Motor neuron (in vitro differentiated cells): ENCODE measurements around the gene CAPN5. TPM values are rescaled to one million over a fixed set of nuclear protein-coding genes. Genes with fewer than 3 reads are reported as not detected.
A peak's percentile ranks its signal among the peaks of the same experiment; 100 is the strongest.

Experiments used
- ATAC-seq, 8 experiments: fragments of 200-7000 bp; cut with Tn5 transposase; replicated peaks in 6 of 8; 2 replicates each; pipeline ENCODE4 v1.8.0; 2021; ENCODE audit warnings: mild to moderate bottlenecking in 8 of 8, moderate library complexity in 8 of 8
- H3K27ac ChIP-seq, 2 donors: fragments of 250-450 bp; sonication (Bioruptor Pico); 2 replicates each; pipeline ENCODE4 v1.9.0; 2021; ENCODE audit warnings: antibody characterized with exemption in 2 of 2, mild to moderate bottlenecking in 2 of 2, moderate library complexity in 1 of 2
- H3K4me1 ChIP-seq, 2 donors: fragments of 250-450 bp; sonication (Bioruptor Pico); replicated peaks in 1 of 2; 2 replicates each; pipeline ENCODE4 v1.6.1; 2021; ENCODE audit warnings: antibody characterized with exemption in 2 of 2, mild to moderate bottlenecking in 2 of 2, moderate library complexity in 1 of 2
- H3K4me3 ChIP-seq, 5 donors: fragments of 250-450 bp; sonication (Bioruptor Pico); 2 replicates each; pipeline ENCODE4 v1.9.0; 2021; ENCODE audit warnings: antibody characterized with exemption in 5 of 5, mild to moderate bottlenecking in 5 of 5, moderate library complexity in 4 of 5
- WGBS, 10 experiments: fragments of 450-650 bp; shearing (Covaris generic); methylation state at CpG; one replicate each; pipeline ENCODE4 v1.0.0; 2022; 5-methylcytosine and 5-hydroxymethylcytosine counted together
- in situ Hi-C, 9 experiments: fragments of 400-800 bp; cut with MboI; loops; one replicate each; pipeline ENCODE4 v1.15.0; 2021; ENCODE audit warnings: low sequenced_read_pairs in 9 of 9, low pct_unique_long_range_greater_than_20kb in 2 of 9; ENCODE audit not compliant: unreplicated experiment in 9 of 9
- total RNA-seq, 8 experiments: library from RNA; unstranded; fragments of 300-600 nt; gene quantifications; 2 replicates each; pipeline versions ENCODE4 v1.2.3 to v1.2.4, GENCODE V29; 2022

CAPN5 gene
- total RNA-seq, 8 experiments from 2014 or later: 10.2 to 205 (median 28.5) TPM

GRCh38 chr11:77112641-77113381, 46.0 kb downstream of the CAPN5 start:
- in situ Hi-C loops: no loop called here
- no peak overlapping the region for H3K4me3 ChIP-seq
- H3K4me1 ChIP-seq: peaks cover 5 to 12% of the 10 kb centered on the region in 2 donors
- ATAC-seq: peak in 3 of 8 experiments; percentile 4 to 45 (median 25)
- H3K27ac ChIP-seq: no peak overlapping the region
- WGBS, 10 experiments: 90 to 100% (median 98%) methylated on average over 1 to 4 of the region's 20 CpGs; no CpG with 5 or more reads in 6 of the 10 experiments

GRCh38 chr11:77113382-77114088, 46.8 kb downstream of the CAPN5 start:
- in situ Hi-C loops: no loop called here
- WGBS, 10 experiments: 17 to 100% (median 53%) methylated on average over 1 to 3 of the region's 8 CpGs; no CpG with 5 or more reads in 3 of the 10 experiments

GRCh38 chr11:77114089-77114463, 47.3 kb downstream of the CAPN5 start:
- Histone ChIP-seq H3K27ac (no peak overlapping the region), H3K4me3 (no peak overlapping the region), H3K4me1 (peaks cover 5 to 13% of the 10 kb centered on the region in 2 donors)
- WGBS, 10 experiments: 84 to 100% (median 95%) methylated on average over 3 to 7 of the region's 13 CpGs; no CpG with 5 or more reads in 6 of the 10 experiments
- in situ Hi-C loops: no loop called here
- no peak for ATAC-seq

More at GRCh38 chr11:77113382-77114088, 46.8 kb downstream of the CAPN5 start:
- Histone ChIP-seq H3K4me1 (peaks cover 5 to 13% of the 10 kb centered on the region in 2 donors), H3K27ac (no peak overlapping the region), H3K4me3 (no peak overlapping the region)
- peak in 3 of 8 experiments; percentile 9 to 38 (median 12) for ATAC-seq

- in situ Hi-C loops: no loop called here
- WGBS, 10 experiments: 80 to 100% (median 93%) methylated on average over 1 to 13 of the region's 16 CpGs; no CpG with 5 or more reads in 6 of the 10 experiments
- H3K27ac ChIP-seq: no peak overlapping the region
- peaks cover 5 to 11% of the 10 kb centered on the region in 2 donors for H3K4me1 ChIP-seq
- H3K4me3 ChIP-seq: no peak overlapping the region
- ATAC-seq: peak in 2 of 8 experiments; percentile 12 to 57
Measured at GRCh38 chr11:77115181-77115611, 48.4 kb downstream of the CAPN5 start.

GRCh38 chr11:77115956-77116355, 49.2 kb downstream of the CAPN5 start:
- Histone ChIP-seq H3K27ac (no peak overlapping the region), H3K4me3 (no peak overlapping the region), H3K4me1 (peaks cover 5 to 11% of the 10 kb centered on the region in 2 donors)
- ATAC-seq: no peak
- WGBS, 10 experiments: no CpG with 5 or more reads among the region's 15 CpGs
- in situ Hi-C loops: no loop called here

GRCh38 chr11:77117492-77117891, 50.7 kb downstream of the CAPN5 start:
- ATAC-seq: peak in 5 of 8 experiments; percentile 57 to 88 (median 60)
- in situ Hi-C loops: no loop called here
- Histone ChIP-seq H3K4me1 (peaks cover 5 to 11% of the 10 kb centered on the region in 2 donors), H3K27ac (no peak overlapping the region), H3K4me3 (no peak overlapping the region)
- WGBS, 10 experiments: 40 to 50% (median 45%) methylated on average over 2 to 6 of the region's 7 CpGs; no CpG with 5 or more reads in 7 of the 10 experiments

GRCh38 chr11:77118086-77118485, 51.3 kb downstream of the CAPN5 start:
- no peak overlapping the region for H3K4me3 ChIP-seq
- no CpG with 5 or more reads among the region's 17 CpGs for WGBS, 10 experiments
- H3K4me1 ChIP-seq: peaks cover 5 to 11% of the 10 kb centered on the region in 2 donors
- in situ Hi-C loops: no loop called here
- ATAC-seq: no peak
- no peak overlapping the region for H3K27ac ChIP-seq

GRCh38 chr11:77118971-77119370, 52.2 kb downstream of the CAPN5 start:
- Histone ChIP-seq H3K27ac (no peak overlapping the region), H3K4me1 (peaks cover 5 to 11% of the 10 kb centered on the region in 2 donors), H3K4me3 (no peak overlapping the region)
- 90 to 100% methylated on average over 5 to 7 of the region's 12 CpGs; no CpG with 5 or more reads in 8 of the 10 experiments for WGBS, 10 experiments
- ATAC-seq: no peak
- in situ Hi-C loops: no loop called here

- Histone ChIP-seq H3K4me1 (peaks cover 5 to 11% of the 10 kb centered on the region in 2 donors), H3K27ac (no peak overlapping the region), H3K4me3 (no peak overlapping the region)
- 96 to 100% (median 100%) methylated on average over 1 to 5 of the region's 9 CpGs; no CpG with 5 or more reads in 5 of the 10 experiments for WGBS, 10 experiments
- in situ Hi-C loops: no loop called here
- ATAC-seq: no peak
Measured at GRCh38 chr11:77119531-77119936, 52.8 kb downstream of the CAPN5 start.

GRCh38 chr11:77120571-77120970, 53.8 kb downstream of the CAPN5 start:
- peaks cover 5 to 11% of the 10 kb centered on the region in 2 donors for H3K4me1 ChIP-seq
- in situ Hi-C loops: no loop called here
- ATAC-seq: no peak
- 40 to 100% (median 90%) methylated on average over 1 to 3 of the region's 19 CpGs; no CpG with 5 or more reads in 6 of the 10 experiments for WGBS, 10 experiments
- H3K4me3 ChIP-seq: no peak overlapping the region
- H3K27ac ChIP-seq: no peak overlapping the region

GRCh38 chr11:77121096-77121640, 54.4 kb downstream of the CAPN5 start:
- 69 to 100% (median 90%) methylated on average over 1 to 5 of the region's 10 CpGs; no CpG with 5 or more reads in 4 of the 10 experiments for WGBS, 10 experiments
- Histone ChIP-seq H3K4me3 (no peak overlapping the region), H3K4me1 (peaks cover 5 to 12% of the 10 kb centered on the region in 2 donors), H3K27ac (no peak overlapping the region)
- no peak for ATAC-seq
- in situ Hi-C loops: no loop called here

GRCh38 chr11:77121876-77122575, 55.3 kb downstream of the CAPN5 start:
- no peak for ATAC-seq
- no peak overlapping the region for H3K4me3 ChIP-seq
- in situ Hi-C loops: no loop called here
- peaks cover 6 to 18% of the 10 kb centered on the region in 2 donors for H3K4me1 ChIP-seq
- 83 to 100% (median 100%) methylated on average over 1 to 2 of the region's 8 CpGs; no CpG with 5 or more reads in 7 of the 10 experiments for WGBS, 10 experiments
- H3K27ac ChIP-seq: no peak overlapping the region
